Stimulated activated CD8-positive, alpha-beta memory T cell treated with anti-CD3 and anti-CD28 coated beads, Interleukin-7, amount 100 ng/mL, for 4 hours (primary cell): ENCODE results near the gene MAGOH.
A peak's percentile ranks its signal among the peaks of the same experiment; 100 is the strongest.
"Not testable (repeated sequence)": the region's sequence is repeated elsewhere in the genome, so short reads cannot be mapped to it uniquely, and the experiment has no call there.

Source experiments
- DNase-seq, 2 donors: peaks; one replicate each; pipeline ENCODE4 v3.0.0-alpha.2; 2020; ENCODE audit warnings: low read depth in 2 of 2

MAGOH gene

DNA sequence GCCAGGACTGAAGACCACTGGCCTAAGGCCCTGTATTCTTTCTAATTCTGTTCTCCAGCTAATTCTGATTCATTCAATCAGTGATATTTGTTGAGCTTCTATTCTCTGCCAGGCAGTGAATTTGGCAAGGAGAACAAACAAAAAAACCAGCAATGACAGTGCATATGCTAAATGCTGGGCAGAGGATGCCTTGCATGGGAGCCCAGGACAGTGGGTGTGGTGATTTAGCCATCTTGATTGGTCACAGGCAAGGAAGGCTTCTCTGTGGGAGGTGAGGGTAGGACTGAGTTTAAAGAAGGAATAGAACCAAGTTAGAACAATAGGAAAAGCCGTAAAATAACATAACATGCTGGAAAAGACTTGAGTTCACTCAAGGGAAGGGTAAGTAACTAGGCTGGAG lies 50.9 kb downstream of the MAGOH start:
- no peak for DNase-seq

DNA sequence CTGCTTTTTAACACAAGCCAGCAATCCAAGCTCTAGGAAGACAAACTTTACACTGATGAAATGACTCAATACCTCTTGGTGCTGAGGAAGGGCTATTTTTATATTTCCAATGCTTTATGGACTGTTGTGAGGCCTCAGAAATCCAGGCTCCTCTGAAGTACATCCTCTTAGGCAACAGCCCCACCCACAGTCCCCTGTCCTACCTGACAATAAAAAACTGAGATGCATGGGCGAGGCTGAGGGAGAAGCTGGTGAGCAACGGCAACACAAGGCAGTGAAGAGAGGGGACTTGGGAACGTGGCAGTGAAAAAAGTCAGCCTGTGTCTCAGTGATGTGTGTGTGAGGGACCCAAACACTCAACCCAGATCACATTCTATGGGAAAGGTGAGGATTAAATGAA lies 51.8 kb downstream of the MAGOH start:
- no peak for DNase-seq

DNA sequence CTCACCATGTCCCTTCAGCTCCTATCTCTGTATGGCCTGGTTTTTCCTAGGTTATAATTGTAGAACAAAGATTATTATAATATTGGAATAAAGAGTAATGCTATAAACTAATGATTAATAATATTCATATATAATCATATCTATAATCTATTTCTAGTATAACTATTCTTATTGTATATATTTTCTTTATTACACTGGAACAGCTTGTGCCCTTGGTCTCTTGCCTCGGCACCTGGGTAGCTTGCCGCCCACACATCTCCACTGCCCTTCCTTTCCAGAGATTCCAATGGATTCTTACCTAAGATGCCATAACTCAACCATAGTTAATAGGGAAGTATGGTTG lies 52.4 kb downstream of the MAGOH start:
- DNase-seq = not testable (repeated sequence)

DNA sequence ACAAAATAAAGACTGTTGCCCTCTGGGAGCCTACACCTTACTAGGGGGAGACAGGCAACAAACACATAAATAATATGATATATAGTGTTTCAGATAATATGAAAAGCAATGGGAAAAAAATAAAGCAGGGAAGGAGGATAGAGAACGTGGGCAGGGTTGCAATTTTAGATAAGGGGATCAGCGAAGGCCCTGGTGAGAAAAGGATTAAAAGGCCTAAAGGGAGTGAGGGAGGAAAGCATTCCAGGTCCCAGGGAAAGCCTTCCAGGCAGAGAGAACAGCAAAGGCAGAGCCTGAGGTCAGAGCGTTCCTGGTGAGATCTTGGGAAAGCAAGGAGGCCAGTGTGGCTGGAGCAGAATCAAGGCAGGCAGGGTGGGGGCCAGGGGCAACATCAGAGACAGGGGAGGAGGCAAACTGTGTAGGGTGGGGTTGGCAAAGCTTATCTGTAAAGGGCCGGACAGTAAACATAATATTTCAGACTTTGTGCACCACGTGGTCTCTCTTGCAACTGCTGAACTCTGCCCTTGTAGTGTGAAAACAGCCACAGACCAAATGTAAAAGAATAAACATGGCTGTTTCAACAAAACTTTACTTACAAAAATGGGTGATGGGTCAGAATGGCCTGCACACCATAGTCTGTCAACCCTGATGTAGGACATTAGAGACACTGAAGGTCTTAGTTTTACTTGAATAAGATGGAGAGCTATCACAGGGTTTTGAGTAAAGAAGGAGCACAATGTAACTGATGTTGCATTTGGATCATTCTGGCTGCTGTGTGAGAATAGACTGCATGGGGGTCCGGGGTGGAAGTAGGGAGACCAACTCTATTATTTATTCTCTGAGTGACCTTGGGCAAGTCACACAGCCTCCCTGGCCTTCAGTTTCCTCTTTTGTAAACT lies 55.0 kb downstream of the MAGOH start:
- no peak for DNase-seq

- DNase-seq = no peak
Measured at GRCh38 chr1:53182716-53183094, 55.6 kb downstream of the MAGOH start.

- peak; percentile 64 to 67 for DNase-seq
Measured at GRCh38 chr1:53182111-53182593, 56.2 kb downstream of the MAGOH start.

GRCh38 chr1:53180951-53181350 lies 57.4 kb downstream of the MAGOH start:
- no peak for DNase-seq

- DNase-seq = no peak
Measured at GRCh38 chr1:53180226-53180625, 58.1 kb downstream of the MAGOH start.
